GM21515 (cell line): ENCODE results near the gene CLEC16A.

Experiments
- ATAC-seq: cut with Tn5 transposase; IDR thresholded peaks from one replicate; pipeline ENCODE4 v1.9.1; 2021; ENCODE audit not compliant: unreplicated experiment

CLEC16A gene

GRCh38 chr16:11109566-11109965 is 165.2 kb downstream of the CLEC16A start:
- ATAC-seq = no peak

GRCh38 chr16:11111150-11111549 is 166.8 kb downstream of the CLEC16A start:
- ATAC-seq = no peak

- no peak for ATAC-seq
Measured at GRCh38 chr16:11111856-11112634, 167.7 kb downstream of the CLEC16A start.

- ATAC-seq = no peak
Measured at GRCh38 chr16:11112723-11113348, 168.5 kb downstream of the CLEC16A start.

- ATAC-seq = no peak
Measured at GRCh38 chr16:11114366-11115164, 170.2 kb downstream of the CLEC16A start.

GRCh38 chr16:11117576-11118211 is 173.3 kb downstream of the CLEC16A start:
- ATAC-seq = no peak

GRCh38 chr16:11118479-11118878 is 174.1 kb downstream of the CLEC16A start:
- no peak for ATAC-seq

- no peak for ATAC-seq
Measured at GRCh38 chr16:11121083-11121608, 176.8 kb downstream of the CLEC16A start.

- no peak for ATAC-seq
Measured at GRCh38 chr16:11121914-11122692, 177.7 kb downstream of the CLEC16A start.

- no peak for ATAC-seq
Measured at GRCh38 chr16:11123666-11124065, 179.3 kb downstream of the CLEC16A start.

GRCh38 chr16:11125936-11126335 is 181.6 kb downstream of the CLEC16A start:
- ATAC-seq = no peak

- no peak for ATAC-seq
Measured at GRCh38 chr16:11126399-11127054, 182.2 kb downstream of the CLEC16A start.

- no peak for ATAC-seq
Measured at GRCh38 chr16:11127610-11128195, 183.3 kb downstream of the CLEC16A start.

GRCh38 chr16:11128211-11129141 is 184.1 kb downstream of the CLEC16A start:
- no peak for ATAC-seq

GRCh38 chr16:11129378-11129781 is 185.0 kb downstream of the CLEC16A start:
- no peak for ATAC-seq

GRCh38 chr16:11130978-11131665 is 186.8 kb downstream of the CLEC16A start:
- ATAC-seq = no peak

- no peak for ATAC-seq
Measured at GRCh38 chr16:11131706-11132105, 187.3 kb downstream of the CLEC16A start.
